Measurements from ENCODE around the gene ABCD3. TPM values are rescaled to one million over a fixed set of nuclear protein-coding genes. Genes with fewer than 3 reads are reported as not detected.

The ABCD3 gene
- total and polyA plus RNA-seq, 2 of the 8 experiments (the other 6 are each of a cell fraction or from before 2014, with no cell fraction given), result 6.6 to 29.4 TPM

DNA sequence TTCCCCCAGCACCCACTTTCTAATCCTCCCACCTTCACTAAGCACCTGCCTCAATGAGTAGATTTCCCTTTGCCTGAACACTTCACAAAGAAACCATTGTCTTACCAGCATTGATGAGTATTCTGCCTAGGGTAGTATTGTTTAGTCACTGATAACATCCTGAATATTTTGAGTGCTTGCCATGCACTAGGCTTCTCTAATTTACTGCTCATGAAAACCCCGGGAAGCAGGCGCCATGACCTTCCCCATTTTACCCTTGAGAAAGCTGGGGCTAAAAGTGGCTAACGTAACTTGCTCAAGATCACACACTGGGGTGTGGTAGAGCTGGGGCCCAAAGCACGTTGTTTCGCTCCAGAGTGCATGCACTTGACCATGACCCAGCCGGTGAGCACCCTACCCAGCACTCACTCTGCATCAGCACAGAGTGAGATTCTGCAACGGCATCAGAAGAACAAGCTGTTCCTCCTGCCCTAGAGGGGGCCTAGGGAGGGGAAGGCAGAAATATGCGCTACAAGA lies 133.9 kb downstream of the ABCD3 start:
- no peak overlapping the region for H4K8ac ChIP-seq (ENCODE audit: extremely low read depth, insufficient read depth, low read length)
- H3K4me2 ChIP-seq (ENCODE audit: insufficient read depth in 1 of 2, low read depth in 2 of 2, low read length in 2 of 2), result no peak overlapping the region
- H3K23ac ChIP-seq (ENCODE audit: insufficient read length), result no peak overlapping the region
- H2BK120ac ChIP-seq (replicated peaks; ENCODE audit: low read depth, low read length), result no peak overlapping the region
- no peak overlapping the region for H2AK5ac ChIP-seq (ENCODE audit: low read depth, low read length)
- no peaks in the 10 kb centered on the region for H4K20me1 ChIP-seq (replicated peaks in 1 of 2; ENCODE audit: control insufficient read depth in 1 of 2, insufficient read depth in 2 of 2, low read length in 2 of 2)
- FAIRE-seq (no peak), DNase-seq (ENCODE audit: low read depth in 1 of 2, low spot score in 2 of 2) (no peak)
- no peak overlapping the region for H4K5ac ChIP-seq (ENCODE audit: insufficient read length, low read depth, low read length)
- H3K23me2 ChIP-seq (ENCODE audit: low read depth, low read length), result no peaks in the 10 kb centered on the region
- H2BK12ac ChIP-seq (ENCODE audit: low read depth, low read length), result no peak overlapping the region
- ChIA-PET CTCF (ENCODE audit: partially characterized antibody) (interaction anchor here (0.6 to 1.6 kb wide), 5 partner anchors 9 to 253 kb away, joined by 3 to 6 read pairs (median 4); no protein-coding TSS in a partner anchor), POLR2A (ENCODE audit: partially characterized antibody) (interaction anchor here (1.0 to 1.5 kb wide), 3 partner anchors 9 to 376 kb away, joined by 3 to 4 read pairs (median 3); no protein-coding TSS in a partner anchor)
- H3K4me3 ChIP-seq (ENCODE audit: extremely low read depth in 1 of 4, insufficient read depth in 2 of 4, low read depth in 3 of 4, low read length in 4 of 4), result no peak overlapping the region
- H3K79me1 ChIP-seq (ENCODE audit: low read depth, low read length), result no peaks in the 10 kb centered on the region
- no peak overlapping the region for H3K18ac ChIP-seq (ENCODE audit: extremely low read depth, low read length)
- no peak overlapping the region for H4K91ac ChIP-seq (replicated peaks; ENCODE audit: insufficient read length, low read length)
- 0 out of 2 replicates have a peak overlapping the region, but pooled peaks have one; percentile 19 for H2AFZ ChIP-seq (ENCODE audit: low read length)
- 0 out of 2 replicates have a peak overlapping the region, but pooled peaks have one; percentile 22 for H2BK5ac ChIP-seq (ENCODE audit: low read depth, low read length)
- no peak overlapping the region for H2BK15ac ChIP-seq (ENCODE audit: low read length)
- H3K14ac ChIP-seq (ENCODE audit: insufficient read length), result no peak overlapping the region
- no peak overlapping the region for H2BK20ac ChIP-seq (ENCODE audit: low read length)
- H3K79me2 ChIP-seq (ENCODE audit: control insufficient read depth in 1 of 2, insufficient read depth in 2 of 2, low read length in 2 of 2), result no peaks in the 10 kb centered on the region
- H3K27me3 ChIP-seq (replicated peaks in 1 of 4; ENCODE audit: control insufficient read depth in 3 of 4, extremely low read depth in 1 of 4, insufficient read depth in 3 of 4, low read length in 3 of 4), result 0 out of 7 replicates have a peak, but pooled peaks cover 0 to 2% (median 0%) of the 10 kb centered on the region in 4 experiments
- no peak overlapping the region for H3K27ac ChIP-seq (ENCODE audit: low read depth, low read length)
- H3K4me1 ChIP-seq (replicated peaks in 1 of 4; ENCODE audit: control insufficient read depth in 3 of 4, insufficient read depth in 4 of 4, low read length in 3 of 4), result peaks cover 11 to 21% (median 13%) of the 10 kb centered on the region in 4 experiments
- 76% methylated on average over 8 of the region's 8 CpGs; no CpG with 5 or more reads in 1 of the 2 experiments for WGBS, 2 experiments (ENCODE audit: extremely low coverage in 1 of 2, insufficient coverage in 1 of 2, insufficient read length in 1 of 2, insufficient replicate concordance in 2 of 2, low coverage in 1 of 2, low lambda C conversion rate in 2 of 2, missing lambda C conversion rate in 1 of 2)
- H3K9ac ChIP-seq (replicated peaks in 1 of 4; ENCODE audit: extremely low read depth in 1 of 4, low read depth in 3 of 4, low read length in 3 of 4), result no peak overlapping the region
- H3K56ac ChIP-seq (replicated peaks; ENCODE audit: insufficient read length, low read depth, low read length), result no peak overlapping the region
- H3K9me3 ChIP-seq (ENCODE audit: insufficient read depth in 2 of 2, low read depth in 1 of 2, low read length in 1 of 2), result no peaks in the 10 kb centered on the region
- TF ChIP-seq EP300 (IDR thresholded peaks at IDR 0.05; ENCODE audit: borderline replicate concordance in 1 of 2, low read depth in 2 of 2, low read length in 2 of 2), result no peak
- TF ChIP-seq RAD21 (IDR thresholded peaks at IDR 0.05 in 1 of 2, conservative IDR thresholded peaks at IDR 0.05 in 1 of 2; ENCODE audit: low read depth in 2 of 2, low read length in 2 of 2), result no peak
- no peak for TF ChIP-seq SUZ12 (IDR thresholded peaks at IDR 0.05; ENCODE audit: low read length)
- TF ChIP-seq RBBP5 (IDR thresholded peaks at IDR 0.05; ENCODE audit: borderline replicate concordance, low read depth, low read length), result no peak
- TF ChIP-seq, protein P1, sequence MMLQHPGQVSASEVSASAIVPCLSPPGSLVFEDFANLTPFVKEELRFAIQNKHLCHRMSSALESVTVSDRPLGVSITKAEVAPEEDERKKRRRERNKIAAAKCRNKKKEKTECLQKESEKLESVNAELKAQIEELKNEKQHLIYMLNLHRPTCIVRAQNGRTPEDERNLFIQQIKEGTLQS (IDR thresholded peaks at IDR 0.05; ENCODE audit: insufficient read depth, low read depth, low read length), result no peak
- no peak for TF ChIP-seq BACH1 (IDR thresholded peaks at IDR 0.05; ENCODE audit: low read length)
- no peak for TF ChIP-seq GTF2F1 (IDR thresholded peaks at IDR 0.05; ENCODE audit: borderline replicate concordance, low read depth, low read length)
- TF ChIP-seq ZNF274 (IDR thresholded peaks at IDR 0.05; ENCODE audit: borderline replicate concordance, extremely low read depth, low read length), result no peak
- no peak for TF ChIP-seq SIRT6 (IDR thresholded peaks at IDR 0.05; ENCODE audit: low read length)
- TF ChIP-seq KDM4A (IDR thresholded peaks at IDR 0.05; ENCODE audit: low read depth, low read length, severe bottlenecking), result no peak
- TF ChIP-seq TBP (IDR thresholded peaks at IDR 0.05; ENCODE audit: low read depth, low read length), result no peak
- no peaks in the 10 kb centered on the region for H3K36me3 ChIP-seq (ENCODE audit: control insufficient read depth in 2 of 4, insufficient read depth in 4 of 4, low read length in 3 of 4)
- H3K4ac ChIP-seq (replicated peaks; ENCODE audit: insufficient read length, low read depth, low read length), result no peak overlapping the region
